ENCODE measurements around the gene GGA2.
"Not testable (repeated sequence)": the region's sequence is repeated elsewhere in the genome, so short reads cannot be mapped to it uniquely, and the experiment has no call there.

DNA sequence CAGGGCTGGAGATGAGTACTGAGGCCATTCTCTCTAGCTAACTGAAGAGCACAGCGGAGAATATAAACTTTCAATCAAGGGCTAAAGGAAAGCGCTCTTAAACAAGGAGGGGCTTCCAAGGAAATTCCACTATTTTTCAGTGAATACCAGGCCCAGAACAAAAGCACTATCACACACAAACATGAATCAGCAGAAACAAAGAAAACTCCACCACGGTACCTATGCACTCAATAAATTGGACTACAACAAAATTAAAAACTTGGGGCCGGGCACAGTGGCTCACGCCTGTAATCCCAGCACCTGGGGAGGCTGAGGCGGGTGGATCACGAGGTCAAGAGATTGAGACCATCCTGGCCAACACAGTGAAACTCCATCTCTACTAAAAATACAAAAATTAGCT is 72.8 kb downstream of the GGA2 start:
- TF ChIP-seq, protein P1, sequence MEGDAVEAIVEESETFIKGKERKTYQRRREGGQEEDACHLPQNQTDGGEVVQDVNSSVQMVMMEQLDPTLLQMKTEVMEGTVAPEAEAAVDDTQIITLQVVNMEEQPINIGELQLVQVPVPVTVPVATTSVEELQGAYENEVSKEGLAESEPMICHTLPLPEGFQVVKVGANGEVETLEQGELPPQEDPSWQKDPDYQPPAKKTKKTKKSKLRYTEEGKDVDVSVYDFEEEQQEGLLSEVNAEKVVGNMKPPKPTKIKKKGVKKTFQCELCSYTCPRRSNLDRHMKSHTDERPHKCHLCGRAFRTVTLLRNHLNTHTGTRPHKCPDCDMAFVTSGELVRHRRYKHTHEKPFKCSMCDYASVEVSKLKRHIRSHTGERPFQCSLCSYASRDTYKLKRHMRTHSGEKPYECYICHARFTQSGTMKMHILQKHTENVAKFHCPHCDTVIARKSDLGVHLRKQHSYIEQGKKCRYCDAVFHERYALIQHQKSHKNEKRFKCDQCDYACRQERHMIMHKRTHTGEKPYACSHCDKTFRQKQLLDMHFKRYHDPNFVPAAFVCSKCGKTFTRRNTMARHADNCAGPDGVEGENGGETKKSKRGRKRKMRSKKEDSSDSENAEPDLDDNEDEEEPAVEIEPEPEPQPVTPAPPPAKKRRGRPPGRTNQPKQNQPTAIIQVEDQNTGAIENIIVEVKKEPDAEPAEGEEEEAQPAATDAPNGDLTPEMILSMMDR (IDR thresholded peaks at IDR 0.05; ENCODE audit: insufficient read depth, low read length, poor library complexity, severe bottlenecking), result not testable (repeated sequence)
- not testable (repeated sequence) for TF ChIP-seq EZH2phosphoT487 (conservative IDR thresholded peaks at IDR 0.05; ENCODE audit: low read length)

Measured in SU-DHL-6 (cell line).